Astrocyte of the spinal cord (primary cell): Measurements from ENCODE around the gene RPL34.

Experiments
- DNase-seq: peaks from one replicate; pipeline ENCODE4 v3.0.0; 2011; ENCODE audit warnings: low read depth, low spot score
- H3K4me3 ChIP-seq: 2 replicates; pipeline ENCODE4 v1.5.1; 2011; ENCODE audit warnings: low read depth, mild to moderate bottlenecking, low read length, moderate library complexity
- in situ Hi-C: cut with HindIII; loops from 2 replicates; pipeline ENCODE4 v1.10.0; 2017; ENCODE audit warnings: low sequenced_read_pairs
- TF ChIP-seq, protein P1 (sequence below): IDR thresholded peaks from 2 replicates; pipeline ENCODE4 v1.5.1; 2012; ENCODE audit warnings: low read depth, mild to moderate bottlenecking, low read length, inconsistent platforms

Gene RPL34

GRCh38 chr4:108651014-108651791, 30.8 kb downstream of the RPL34 start:
- peak; percentile 66 for DNase-seq
- TF ChIP-seq, protein P1, sequence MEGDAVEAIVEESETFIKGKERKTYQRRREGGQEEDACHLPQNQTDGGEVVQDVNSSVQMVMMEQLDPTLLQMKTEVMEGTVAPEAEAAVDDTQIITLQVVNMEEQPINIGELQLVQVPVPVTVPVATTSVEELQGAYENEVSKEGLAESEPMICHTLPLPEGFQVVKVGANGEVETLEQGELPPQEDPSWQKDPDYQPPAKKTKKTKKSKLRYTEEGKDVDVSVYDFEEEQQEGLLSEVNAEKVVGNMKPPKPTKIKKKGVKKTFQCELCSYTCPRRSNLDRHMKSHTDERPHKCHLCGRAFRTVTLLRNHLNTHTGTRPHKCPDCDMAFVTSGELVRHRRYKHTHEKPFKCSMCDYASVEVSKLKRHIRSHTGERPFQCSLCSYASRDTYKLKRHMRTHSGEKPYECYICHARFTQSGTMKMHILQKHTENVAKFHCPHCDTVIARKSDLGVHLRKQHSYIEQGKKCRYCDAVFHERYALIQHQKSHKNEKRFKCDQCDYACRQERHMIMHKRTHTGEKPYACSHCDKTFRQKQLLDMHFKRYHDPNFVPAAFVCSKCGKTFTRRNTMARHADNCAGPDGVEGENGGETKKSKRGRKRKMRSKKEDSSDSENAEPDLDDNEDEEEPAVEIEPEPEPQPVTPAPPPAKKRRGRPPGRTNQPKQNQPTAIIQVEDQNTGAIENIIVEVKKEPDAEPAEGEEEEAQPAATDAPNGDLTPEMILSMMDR, result no peak
- in situ Hi-C loops, result no loop called here
- peak overlapping the region; percentile 86 for H3K4me3 ChIP-seq

DNA sequence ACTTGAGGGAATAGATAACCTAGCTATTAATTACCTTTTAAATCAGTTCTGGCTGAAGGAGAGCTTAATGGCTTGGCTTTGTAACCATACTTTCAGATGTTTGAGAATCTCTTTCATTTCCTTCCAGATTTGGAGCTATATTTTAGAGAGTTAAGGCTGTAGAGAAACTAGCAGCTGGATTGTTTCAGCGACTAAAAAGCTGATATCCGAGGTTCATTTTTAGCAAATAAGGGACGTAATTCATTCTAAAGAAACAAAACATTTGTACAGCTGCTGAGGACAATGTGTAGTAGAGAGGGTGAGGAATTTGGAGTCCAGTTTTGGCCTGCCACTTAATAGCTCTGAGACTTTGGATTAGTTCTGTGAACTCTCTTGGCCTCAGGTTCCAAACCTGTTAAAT, 42.3 kb downstream of the RPL34 start:
- DNase-seq, result no peak
- H3K4me3 ChIP-seq, result no peak overlapping the region
- in situ Hi-C loops, result no loop called here
- TF ChIP-seq, protein P1, result no peak

- TF ChIP-seq, protein P1, result no peak
- DNase-seq, result no peak
- H3K4me3 ChIP-seq, result no peak overlapping the region
- in situ Hi-C loops, result no loop called here
Observed at GRCh38 chr4:108674356-108674977, 54.1 kb downstream of the RPL34 start.
